HCT116 (cell line): ENCODE results near the gene TSR1.

ENCODE experiments used
- CTCF ChIP-seq, 3 experiments: fragments of 200-600 bp in 1 of 3; sonication (generic) in 1 of 3; IDR thresholded peaks in 2 of 3; conservative IDR thresholded peaks in 1 of 3; 2 replicates each; pipeline ENCODE4 v1.5.1; 2012 to 2017; ENCODE audit warnings: low read depth in 2 of 3, low read length in 2 of 3, antibody characterized with exemption in 1 of 3, borderline replicate concordance in 1 of 3, control low read depth in 1 of 3, mild to moderate bottlenecking in 1 of 3, mixed read lengths in 1 of 3, mixed run types in 1 of 3, moderate library complexity in 1 of 3; ENCODE audit not compliant: insufficient read depth in 1 of 3
- EGR1 ChIP-seq: IDR thresholded peaks from 2 replicates; pipeline ENCODE4 v1.6.1; 2012; ENCODE audit warnings: low read depth
- EZH2 ChIP-seq: fragments of 200-600 bp; sonication (generic); IDR thresholded peaks from 2 replicates; pipeline ENCODE4 v1.6.1; 2017; ENCODE audit warnings: antibody characterized with exemption, mixed run types
- POLR2A ChIP-seq: IDR thresholded peaks from 2 replicates; pipeline ENCODE4 v1.7.0; 2011; ENCODE audit warnings: borderline replicate concordance; ENCODE audit not compliant: insufficient read depth, insufficient read length; ENCODE audit errors: extremely low read depth
- POLR2AphosphoS5 ChIP-seq: IDR thresholded peaks from 2 replicates; pipeline ENCODE4 v1.6.1; 2011; ENCODE audit warnings: mild to moderate bottlenecking, low read depth, low read length, moderate library complexity
- RAD21 ChIP-seq: IDR thresholded peaks from 2 replicates; pipeline ENCODE4 v1.6.1; 2012; ENCODE audit warnings: low read depth, mild to moderate bottlenecking
- YY1 ChIP-seq: IDR thresholded peaks from 2 replicates; pipeline ENCODE4 v1.6.1; 2011; ENCODE audit warnings: low read length, low read depth, moderate library complexity, mild to moderate bottlenecking; ENCODE audit not compliant: insufficient replicate concordance; ENCODE audit errors: extremely low read depth
- TF ChIP-seq, protein P1 (sequence below): IDR thresholded peaks from 2 replicates; pipeline ENCODE4 v1.6.1; 2012

GRCh38 chr17:2385240-2386210, 49.3 kb upstream of the TSR1 start:
- TF ChIP-seq RAD21 (no peak), YY1 (no peak), EZH2 (no peak), CTCF (IDR thresholded peaks at IDR 0.05 in 2 of 3, conservative IDR thresholded peaks at IDR 0.05 in 1 of 3; ENCODE audit: borderline replicate concordance in 1 of 3, insufficient read depth in 1 of 3, low read depth in 2 of 3, low read length in 2 of 3) (no peak), POLR2AphosphoS5 (no peak), EGR1 (no peak), POLR2A (no peak)
- TF ChIP-seq, protein P1, sequence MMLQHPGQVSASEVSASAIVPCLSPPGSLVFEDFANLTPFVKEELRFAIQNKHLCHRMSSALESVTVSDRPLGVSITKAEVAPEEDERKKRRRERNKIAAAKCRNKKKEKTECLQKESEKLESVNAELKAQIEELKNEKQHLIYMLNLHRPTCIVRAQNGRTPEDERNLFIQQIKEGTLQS: no peak
